Measurements from ENCODE around the gene CYTIP.

The CYTIP gene

DNA sequence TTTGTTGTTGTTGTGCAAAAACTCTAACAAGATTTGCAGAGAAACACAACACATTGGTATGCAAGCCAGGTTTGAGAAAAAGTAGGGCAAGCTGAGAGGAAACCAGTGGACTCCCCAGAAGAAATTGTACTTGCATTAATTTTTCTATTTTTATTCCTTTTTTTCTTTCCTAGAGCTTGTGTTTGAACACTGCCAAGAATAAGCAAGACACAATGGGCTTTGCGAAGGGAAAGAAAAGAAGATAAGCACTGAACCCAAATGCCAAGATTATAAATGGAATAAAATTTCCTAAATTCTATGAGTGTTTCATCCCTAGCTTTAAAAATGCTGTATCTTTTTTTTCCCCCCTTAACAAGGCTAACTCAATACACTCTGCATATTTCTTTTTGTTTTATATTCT lies 17.0 kb upstream of the CYTIP start:
- DNase-seq: no peak

- no peak for DNase-seq
These were observed 16.5 kb upstream of the CYTIP start for GRCh38 chr2:157460384-157460837.

DNA sequence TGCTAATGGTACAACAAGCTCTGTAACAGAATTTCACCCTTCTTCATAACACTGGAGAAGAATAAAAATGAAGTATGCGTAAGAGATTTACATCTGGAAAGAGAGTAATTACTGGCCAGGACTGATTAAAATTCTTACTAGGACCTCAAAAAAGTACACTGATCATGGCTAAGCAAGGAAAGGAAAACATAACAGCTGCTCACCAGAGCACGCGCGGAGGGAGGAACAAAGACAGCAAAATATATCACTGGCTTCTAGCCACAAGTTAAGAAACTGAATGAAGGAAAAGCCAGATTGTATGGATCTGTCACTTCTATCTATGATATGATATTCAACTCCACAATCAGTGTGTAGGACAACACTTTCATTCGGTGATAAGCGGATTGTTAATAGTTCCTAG lies 15.6 kb upstream of the CYTIP start:
- DNase-seq: no peak

- no peak for DNase-seq
These were observed 3.9 kb upstream of the CYTIP start for GRCh38 chr2:157447741-157448140.

DNA sequence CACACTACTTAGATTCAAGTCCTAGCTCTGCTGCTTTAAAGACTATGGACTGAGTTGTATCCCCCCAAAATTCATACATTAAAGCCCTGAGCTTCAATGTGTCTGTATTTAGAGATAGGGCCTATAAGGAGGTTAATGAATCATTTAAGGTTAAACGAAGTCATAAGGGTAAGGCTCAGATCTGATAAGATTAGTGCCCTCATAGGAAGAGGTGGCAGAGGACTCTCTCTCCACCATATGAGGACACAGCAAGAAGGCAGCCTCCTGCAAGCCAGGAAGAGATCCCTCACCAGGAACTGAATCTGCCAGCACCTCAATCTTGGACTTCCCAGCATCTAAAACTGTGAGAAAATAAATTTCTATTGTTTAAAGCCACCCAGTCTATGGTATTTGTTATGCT lies 3.1 kb upstream of the CYTIP start:
- no peak for DNase-seq

GRCh38 chr2:157444641-157445040 lies 752 bp upstream of the CYTIP start:
- no peak for DNase-seq

DNA sequence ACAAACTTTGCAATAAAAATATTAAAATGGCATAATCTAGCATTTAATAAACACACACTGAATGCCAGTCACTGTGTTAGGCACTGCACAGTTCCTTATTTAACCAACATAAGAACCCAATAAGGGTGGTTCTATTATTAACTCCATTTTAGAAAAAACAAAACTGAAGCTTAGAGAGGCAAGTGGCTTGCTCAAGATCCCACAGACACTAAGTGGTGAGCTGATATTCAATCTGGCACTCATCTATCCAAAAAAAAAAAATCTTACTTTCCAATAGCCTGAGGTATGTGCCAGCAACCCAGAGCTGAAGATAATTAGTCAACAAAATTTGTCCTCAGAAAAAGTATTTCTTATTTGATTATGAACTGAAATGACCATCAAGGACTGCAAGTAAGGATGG lies 799 bp downstream of the CYTIP start:
- no peak for DNase-seq

DNA sequence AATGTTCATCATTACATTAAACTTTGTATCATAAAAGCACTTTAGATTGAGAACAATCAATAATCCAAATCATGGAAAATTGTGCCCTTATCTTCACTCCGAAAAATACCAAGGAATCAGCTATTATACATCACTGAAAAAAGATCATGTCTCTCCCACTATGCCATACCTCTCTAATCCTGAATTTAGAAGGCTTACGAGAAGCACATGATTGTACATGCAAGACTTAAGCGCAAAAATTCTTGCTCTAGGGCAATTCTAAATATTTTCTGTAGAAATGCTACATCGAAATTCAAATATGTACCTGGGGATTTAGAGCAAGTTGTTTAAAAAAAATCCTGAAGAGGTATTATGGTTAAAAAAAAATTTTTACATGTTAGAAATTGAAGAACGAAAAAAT lies 1.3 kb downstream of the CYTIP start:
- DNase-seq: no peak

- DNase-seq: no peak
These were observed 1.7 kb downstream of the CYTIP start for GRCh38 chr2:157442191-157442590.

DNA sequence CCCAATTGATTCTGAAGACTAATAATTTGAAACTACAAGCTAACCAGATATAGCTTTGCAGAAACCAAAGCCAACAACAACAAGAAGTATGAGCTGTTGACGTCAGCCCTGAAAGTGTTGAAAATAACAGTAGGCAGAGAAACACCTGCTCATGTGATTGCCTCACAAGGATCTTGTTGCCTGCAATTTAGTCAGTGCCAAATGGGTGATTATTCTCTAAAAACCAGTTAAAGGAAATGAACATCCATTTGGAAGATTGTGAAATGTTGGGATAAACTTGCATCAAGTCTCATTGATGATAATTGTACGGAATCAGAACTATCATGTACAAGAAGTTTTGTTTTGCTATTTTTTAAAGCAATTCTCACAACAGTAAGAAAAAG lies 2.8 kb downstream of the CYTIP start:
- DNase-seq: no peak

- no peak for DNase-seq
These were observed 3.4 kb downstream of the CYTIP start for GRCh38 chr2:157440404-157441071.

GRCh38 chr2:157439824-157440186 lies 4.1 kb downstream of the CYTIP start:
- no peak for DNase-seq

DNA sequence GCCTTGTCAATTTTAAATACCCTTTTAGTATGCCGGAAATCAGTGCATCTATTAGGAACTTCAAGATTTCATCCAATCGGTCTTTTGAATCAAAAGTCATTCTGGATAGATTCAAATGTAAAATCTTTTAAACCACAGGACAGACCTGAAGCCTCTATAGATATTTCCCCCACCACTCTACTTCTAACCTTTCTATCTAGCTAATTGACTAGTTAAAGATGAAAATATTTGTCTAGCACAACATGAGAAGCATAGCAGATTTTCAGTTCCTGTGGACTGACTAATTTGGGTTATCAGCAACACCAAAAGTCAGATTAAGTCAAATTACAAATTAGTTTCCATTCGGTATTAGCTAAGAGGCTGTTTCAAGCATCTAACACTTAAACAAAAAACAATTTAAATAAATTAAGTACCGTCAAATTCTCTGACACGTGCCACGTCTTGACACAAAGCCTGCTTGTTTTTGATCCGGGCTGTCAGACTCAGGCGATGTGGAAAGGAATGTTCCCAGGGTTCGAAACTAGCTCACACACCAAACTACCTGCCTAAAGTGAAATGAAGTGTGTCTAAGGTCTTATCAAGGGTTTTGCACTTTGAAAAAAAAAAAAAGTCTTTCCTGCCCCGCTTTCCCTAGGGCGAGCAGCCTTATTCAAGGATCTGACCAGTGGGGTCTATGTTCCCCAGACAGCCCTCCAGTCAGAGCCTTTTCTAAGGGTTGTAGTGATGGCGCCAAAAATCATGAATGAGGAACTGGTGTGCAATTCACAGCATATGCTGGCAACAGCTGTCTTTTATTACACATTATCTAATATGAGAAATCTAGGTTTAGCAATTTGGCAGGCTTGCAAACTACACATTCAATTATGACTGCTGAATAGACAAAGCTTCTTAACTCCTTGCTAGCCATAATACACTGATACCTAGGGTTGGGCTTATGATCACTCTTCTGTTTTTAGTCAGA lies 4.7 kb downstream of the CYTIP start:
- no peak for DNase-seq

GRCh38 chr2:157433394-157433793 lies 10.5 kb downstream of the CYTIP start:
- no peak for DNase-seq

- no peak for DNase-seq
These were observed 11.3 kb downstream of the CYTIP start for GRCh38 chr2:157432475-157433106.

- no peak for DNase-seq
These were observed 12.7 kb downstream of the CYTIP start for GRCh38 chr2:157431176-157431575.

DNA sequence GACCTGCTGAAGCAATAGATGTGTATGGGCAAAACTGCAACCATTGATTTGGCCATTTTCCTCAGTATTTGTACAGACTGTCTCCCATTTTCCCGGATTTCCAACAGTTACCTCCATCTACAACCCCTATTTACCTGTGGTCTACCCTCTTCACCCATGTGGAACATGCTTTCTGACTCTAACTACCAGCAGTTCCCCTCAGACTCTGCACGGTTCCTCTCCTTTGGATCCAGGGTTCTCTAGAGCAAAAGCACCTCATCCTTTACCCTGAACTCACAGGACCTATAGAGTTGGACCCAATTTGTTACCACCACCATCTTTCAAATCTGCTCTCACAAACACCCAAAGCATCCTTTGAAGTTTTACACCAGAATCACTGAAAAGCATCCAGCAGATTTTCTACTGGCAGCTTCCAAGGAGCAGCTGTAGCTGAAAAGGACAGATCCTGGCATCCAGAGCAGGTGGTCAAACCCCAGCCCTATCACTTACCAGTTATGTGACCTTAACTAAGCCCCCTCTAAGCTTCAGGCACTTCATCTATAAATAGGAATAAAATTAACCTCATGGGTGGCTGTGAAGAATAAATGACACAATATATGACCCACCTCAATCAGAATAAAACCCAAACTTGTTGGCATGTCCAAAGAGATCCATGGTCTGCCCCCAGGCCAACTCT lies 15.3 kb downstream of the CYTIP start:
- DNase-seq: no peak

GRCh38 chr2:157427922-157428303 lies 16.0 kb downstream of the CYTIP start:
- DNase-seq: no peak

GRCh38 chr2:157427003-157427921 lies 16.6 kb downstream of the CYTIP start:
- DNase-seq: no peak

- no peak for DNase-seq
These were observed 17.4 kb downstream of the CYTIP start for GRCh38 chr2:157426477-157426994.

GRCh38 chr2:157424374-157424773 lies 19.5 kb downstream of the CYTIP start:
- no peak for DNase-seq

GRCh38 chr2:157421964-157422363 lies 21.9 kb downstream of the CYTIP start:
- DNase-seq: no peak
